ENCODE data around the gene THSD4.

DNA sequence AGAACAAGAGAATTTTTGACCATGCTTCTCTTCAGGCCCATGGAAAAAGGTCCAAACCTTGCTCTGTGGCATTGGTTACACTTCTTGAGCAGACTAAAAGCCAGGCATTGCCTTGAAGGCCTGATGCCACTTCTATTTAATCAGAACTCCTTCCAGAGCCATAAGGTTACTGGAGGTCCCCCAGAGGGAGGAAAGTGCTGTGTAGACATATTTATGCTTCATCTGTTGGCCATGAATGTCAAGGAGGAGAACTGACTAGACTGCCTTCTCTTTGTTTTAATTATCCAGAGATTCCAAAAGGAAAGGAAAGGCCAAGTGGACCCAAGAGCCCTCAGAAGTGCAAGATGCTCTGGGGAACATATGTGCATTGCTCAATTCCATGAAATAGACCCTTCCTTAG is 402.5 kb downstream of the THSD4 start:
- TF ChIP-seq POLR2A (IDR thresholded peaks at IDR 0.05; ENCODE audit: low read depth, low read length) (no peak), POLR2AphosphoS5 (IDR thresholded peaks at IDR 0.05; ENCODE audit: low read depth, low read length) (no peak)
